ENCODE measurements around the gene STAU1. TPM values are rescaled to one million over a fixed set of nuclear protein-coding genes. Genes with fewer than 3 reads are reported as not detected.

Gene STAU1
- polyA plus RNA-seq, 1 of the 3 experiments (the other 2 are of a cell fraction) = 48.2 TPM

GRCh38 chr20:49103019-49103418 lies 85.1 kb downstream of the STAU1 start:
- Histone ChIP-seq H2AFZ (ENCODE audit: low read depth) (no peak overlapping the region), H3K27me3 (ENCODE audit: insufficient read depth) (no peaks in the 10 kb centered on the region), H3K36me3 (replicated peaks in 1 of 2; ENCODE audit: control insufficient read depth in 1 of 2, insufficient read depth in 2 of 2, low read length in 1 of 2) (peaks cover 26 to 50% of the 10 kb centered on the region in 2 experiments), H3K9me2 (no peaks in the 10 kb centered on the region), H3K79me2 (ENCODE audit: insufficient read depth) (peaks cover 17% of the 10 kb centered on the region; the same call in 1 of the 2 replicates), H3K9ac (no peak overlapping the region), H3K4me2 (no peak overlapping the region), H3K27ac (ENCODE audit: low read depth in 2 of 2, low read length in 1 of 2) (no peak overlapping the region), H3K9me3 (no peaks in the 10 kb centered on the region), H4K20me1 (ENCODE audit: insufficient read depth) (no peaks in the 10 kb centered on the region), H3F3A (replicated peaks; ENCODE audit: insufficient read depth) (no peaks in the 10 kb centered on the region), H3K4me1 (ENCODE audit: control insufficient read depth in 1 of 2, insufficient read depth in 2 of 2, low read depth in 1 of 2, low read length in 1 of 2) (no peaks in the 10 kb centered on the region), H3K4me3 (ENCODE audit: low read depth in 2 of 2, low read length in 1 of 2) (no peak overlapping the region)
- no peak for DNase-seq
- ChIA-PET POLR2A (interaction anchor here (0.6 kb wide), 1 partner anchor 159 kb away, joined by 3 read pairs; no protein-coding TSS in a partner anchor), CTCF (interaction anchor here (0.9 to 2.5 kb wide), 2 partner anchors 45 to 115 kb away, joined by 3 to 9 read pairs; no protein-coding TSS in a partner anchor)
- TF ChIP-seq POLR2AphosphoS5 (IDR thresholded peaks at IDR 0.05; ENCODE audit: low read depth, low read length) = no peak
- TF ChIP-seq RAD21 (IDR thresholded peaks at IDR 0.05; ENCODE audit: low read length) = no peak
- TF ChIP-seq TAF1 (IDR thresholded peaks at IDR 0.05; ENCODE audit: borderline replicate concordance, low read depth, low read length) = no peak
- no peak for TF ChIP-seq FOSL2 (IDR thresholded peaks at IDR 0.05; ENCODE audit: borderline replicate concordance, low read depth)
- no peak for TF ChIP-seq NRF1 (IDR thresholded peaks at IDR 0.05; ENCODE audit: low read depth, low read length)
- TF ChIP-seq SMC3 (IDR thresholded peaks at IDR 0.05; ENCODE audit: low read depth, low read length) = no peak
- TF ChIP-seq FOXM1 (IDR thresholded peaks at IDR 0.05; ENCODE audit: low read depth) = no peak
- no peak for TF ChIP-seq MEF2A (IDR thresholded peaks at IDR 0.05; ENCODE audit: borderline replicate concordance, low read depth)
- no peak for TF ChIP-seq JUND (IDR thresholded peaks at IDR 0.05)
- TF ChIP-seq NFIC (IDR thresholded peaks at IDR 0.05; ENCODE audit: borderline replicate concordance) = no peak
- no peak for TF ChIP-seq GATA2 (CRISPR knock-in tag; IDR thresholded peaks at IDR 0.05)
- TF ChIP-seq ELF1 (IDR thresholded peaks at IDR 0.05) = no peak
- TF ChIP-seq IRF3 (IDR thresholded peaks at IDR 0.05; ENCODE audit: low read depth, low read length) = no peak
- TF ChIP-seq EP300 (IDR thresholded peaks at IDR 0.05; ENCODE audit: borderline replicate concordance in 1 of 2, low read depth in 1 of 2, low read length in 1 of 2) = no peak
- TF ChIP-seq REST (IDR thresholded peaks at IDR 0.05; ENCODE audit: low read depth, low read length) = no peak
- TF ChIP-seq RXRA (IDR thresholded peaks at IDR 0.05; ENCODE audit: borderline replicate concordance, low read depth) = no peak
- TF ChIP-seq EZH2phosphoT487 (IDR thresholded peaks at IDR 0.05; ENCODE audit: borderline replicate concordance, low read depth) = no peak
- no peak for TF ChIP-seq SIN3A (IDR thresholded peaks at IDR 0.05; ENCODE audit: borderline replicate concordance, low read depth, low read length)
- no peak for TF ChIP-seq MAX (IDR thresholded peaks at IDR 0.05; ENCODE audit: low read depth)
- no peak for TF ChIP-seq MXI1 (IDR thresholded peaks at IDR 0.05; ENCODE audit: low read depth, low read length)
- 83% methylated on average over 1 of the region's 4 CpGs for WGBS (ENCODE audit: low lambda C conversion rate)
